Body of pancreas (tissue), 4 donors: ENCODE data around the gene PCDHGA2.

Experiments used
- POLR2A ChIP-seq, 3 donors: fragments of 450-650 bp; IDR thresholded peaks; one replicate each; pipeline ENCODE4 v1.6.1; 2016; ENCODE audit warnings: antibody characterized with exemption in 3 of 3, mild to moderate bottlenecking in 2 of 3
- TF ChIP-seq, protein P1 (sequence below), 7 experiments: fragments of 450-650 bp in 4 of 7; fragments of 200-600 bp in 3 of 7; sonication (generic) in 3 of 7; IDR thresholded peaks; one replicate each; pipeline ENCODE4 v1.5.1; 2016 to 2019; ENCODE audit warnings: antibody characterized with exemption in 7 of 7

DNA sequence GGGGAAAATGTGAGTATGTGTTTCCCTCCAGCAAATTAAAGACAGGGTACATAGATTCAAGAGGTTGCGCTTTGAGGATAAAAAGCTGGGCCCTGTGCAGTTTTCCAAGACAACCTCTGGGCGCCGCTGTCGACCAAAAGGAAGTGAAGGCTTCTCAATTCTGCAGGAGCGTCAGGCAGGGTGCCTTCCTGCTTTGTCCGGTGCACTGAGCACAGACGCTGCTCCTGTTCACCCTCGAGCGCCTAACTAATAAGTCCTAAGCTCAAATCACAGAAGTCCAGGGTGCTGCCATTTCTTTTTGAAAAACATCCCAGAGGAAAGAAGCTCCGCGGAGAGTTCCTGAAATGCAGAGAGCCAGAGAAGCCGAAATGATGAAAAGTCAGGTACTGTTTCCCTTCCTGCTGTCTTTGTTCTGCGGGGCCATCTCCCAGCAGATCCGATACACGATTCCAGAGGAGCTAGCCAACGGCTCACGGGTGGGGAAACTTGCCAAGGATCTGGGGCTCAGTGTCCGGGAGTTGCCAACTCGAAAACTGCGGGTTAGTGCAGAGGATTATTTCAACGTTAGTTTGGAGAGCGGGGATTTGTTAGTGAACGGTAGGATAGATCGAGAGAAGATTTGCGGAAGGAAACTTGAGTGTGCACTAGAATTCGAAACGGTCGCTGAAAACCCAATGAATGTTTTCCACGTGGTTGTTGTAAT is 11.5 kb downstream of the PCDHGA2 start, which contains the start of gene PCDHGB1:
- TF ChIP-seq, protein P1, sequence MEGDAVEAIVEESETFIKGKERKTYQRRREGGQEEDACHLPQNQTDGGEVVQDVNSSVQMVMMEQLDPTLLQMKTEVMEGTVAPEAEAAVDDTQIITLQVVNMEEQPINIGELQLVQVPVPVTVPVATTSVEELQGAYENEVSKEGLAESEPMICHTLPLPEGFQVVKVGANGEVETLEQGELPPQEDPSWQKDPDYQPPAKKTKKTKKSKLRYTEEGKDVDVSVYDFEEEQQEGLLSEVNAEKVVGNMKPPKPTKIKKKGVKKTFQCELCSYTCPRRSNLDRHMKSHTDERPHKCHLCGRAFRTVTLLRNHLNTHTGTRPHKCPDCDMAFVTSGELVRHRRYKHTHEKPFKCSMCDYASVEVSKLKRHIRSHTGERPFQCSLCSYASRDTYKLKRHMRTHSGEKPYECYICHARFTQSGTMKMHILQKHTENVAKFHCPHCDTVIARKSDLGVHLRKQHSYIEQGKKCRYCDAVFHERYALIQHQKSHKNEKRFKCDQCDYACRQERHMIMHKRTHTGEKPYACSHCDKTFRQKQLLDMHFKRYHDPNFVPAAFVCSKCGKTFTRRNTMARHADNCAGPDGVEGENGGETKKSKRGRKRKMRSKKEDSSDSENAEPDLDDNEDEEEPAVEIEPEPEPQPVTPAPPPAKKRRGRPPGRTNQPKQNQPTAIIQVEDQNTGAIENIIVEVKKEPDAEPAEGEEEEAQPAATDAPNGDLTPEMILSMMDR (IDR thresholded peaks at IDR 0.05) = peak in 6 of 7 experiments; percentile 13 to 41 (median 38)
- TF ChIP-seq POLR2A (IDR thresholded peaks at IDR 0.05) = no peak
